Cardiac muscle cell (in vitro differentiated cells and primary cell): ENCODE results near the gene HOXD12. TPM values are rescaled to one million over a fixed set of nuclear protein-coding genes. Genes with fewer than 3 reads are reported as not detected.

ENCODE experiments used
- DNase-seq, 2 donors: peaks; one replicate each; pipeline versions ENCODE4 v3.0.0 to v3.0.0-alpha.2; 2010 to 2017; ENCODE audit warnings: low read depth in 1 of 2, low spot score in 1 of 2
- H3K27ac ChIP-seq: fragments of 200-600 bp; sonication (generic); 2 replicates; pipeline ENCODE4 v1.5.1; 2016
- H3K27me3 ChIP-seq: fragments of 200-600 bp; sonication (generic); 2 replicates; pipeline ENCODE4 v1.6.0; 2016; ENCODE audit warnings: control low read depth
- H3K36me3 ChIP-seq: fragments of 200-600 bp; sonication (generic); 2 replicates; pipeline ENCODE4 v1.5.1; 2016; ENCODE audit warnings: control low read depth
- H3K4me1 ChIP-seq: fragments of 200-600 bp; sonication (generic); 2 replicates; pipeline ENCODE4 v1.8.1; 2017; ENCODE audit warnings: low read depth, mild to moderate bottlenecking, mixed run types
- H3K4me3 ChIP-seq: fragments of 200-600 bp; sonication (generic); 2 replicates; pipeline ENCODE4 v1.5.1; 2016; ENCODE audit warnings: mild to moderate bottlenecking
- H3K9me3 ChIP-seq: fragments of 200-600 bp; sonication (generic); 2 replicates; pipeline ENCODE4 v1.5.1; 2017; ENCODE audit warnings: low read depth, mild to moderate bottlenecking, control low read depth
- CTCF ChIP-seq: IDR thresholded peaks from 2 replicates; pipeline ENCODE4 v1.5.1; 2012; ENCODE audit warnings: low read depth, mild to moderate bottlenecking, low read length
- polyA plus RNA-seq: library from polyadenylated mRNA; unstranded; fragments of >200 nt; fragmentation: Nextera tagmentation; extraction: Ambion mirVana; gene quantifications from 2 replicates; pipeline ENCODE4 v1.2.1, GENCODE V29; 2016
- total RNA-seq: library from RNA; depleted of rRNA; stranded (reverse); fragments of >200 nt; gene quantifications from 2 replicates; pipeline ENCODE4 v1.2.3, GENCODE V29; 2016

HOXD12 gene
- total and polyA plus RNA-seq, 2 experiments from 2014 or later = not detected

DNA sequence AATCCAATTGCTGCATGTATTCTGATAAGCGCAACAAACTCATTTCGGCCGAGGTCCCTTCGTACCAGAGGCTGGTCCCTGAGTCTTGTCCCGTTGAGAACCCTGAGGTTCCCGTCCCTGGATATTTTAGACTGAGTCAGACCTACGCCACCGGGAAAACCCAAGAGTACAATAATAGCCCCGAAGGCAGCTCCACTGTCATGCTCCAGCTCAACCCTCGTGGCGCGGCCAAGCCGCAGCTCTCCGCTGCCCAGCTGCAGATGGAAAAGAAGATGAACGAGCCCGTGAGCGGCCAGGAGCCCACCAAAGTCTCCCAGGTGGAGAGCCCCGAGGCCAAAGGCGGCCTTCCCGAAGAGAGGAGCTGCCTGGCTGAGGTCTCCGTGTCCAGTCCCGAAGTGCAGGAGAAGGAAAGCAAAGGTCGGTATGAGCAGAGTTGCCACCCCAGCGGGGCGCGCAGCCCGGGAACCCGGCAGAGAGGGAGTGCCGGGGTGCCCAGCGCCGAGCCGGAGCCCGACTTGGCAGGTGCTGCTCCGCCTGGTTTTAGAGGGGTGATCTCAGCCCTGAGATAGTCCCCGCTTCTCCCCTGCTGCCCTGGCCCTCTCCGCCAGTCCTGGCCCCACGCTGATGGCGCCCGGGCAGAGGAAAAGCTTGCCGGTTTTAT is 17.7 kb downstream of the HOXD12 start:
- Histone ChIP-seq H3K9me3 (no peaks in the 10 kb centered on the region), H3K4me3 (no peak overlapping the region), H3K36me3 (no peaks in the 10 kb centered on the region), H3K27ac (no peak overlapping the region), H3K27me3 (peaks cover 100% of the 10 kb centered on the region), H3K4me1 (no peaks in the 10 kb centered on the region)
- no peak for DNase-seq
- no peak for TF ChIP-seq CTCF

- peaks cover 100% of the 10 kb centered on the region for H3K27me3 ChIP-seq
- TF ChIP-seq CTCF = no peak
- H3K36me3 ChIP-seq = no peaks in the 10 kb centered on the region
- H3K9me3 ChIP-seq = no peaks in the 10 kb centered on the region
- no peak for DNase-seq
- no peak overlapping the region for H3K4me3 ChIP-seq
- H3K27ac ChIP-seq = no peak overlapping the region
- H3K4me1 ChIP-seq = no peaks in the 10 kb centered on the region
Measured at GRCh38 chr2:176117823-176118371, 18.3 kb downstream of the HOXD12 start.

DNA sequence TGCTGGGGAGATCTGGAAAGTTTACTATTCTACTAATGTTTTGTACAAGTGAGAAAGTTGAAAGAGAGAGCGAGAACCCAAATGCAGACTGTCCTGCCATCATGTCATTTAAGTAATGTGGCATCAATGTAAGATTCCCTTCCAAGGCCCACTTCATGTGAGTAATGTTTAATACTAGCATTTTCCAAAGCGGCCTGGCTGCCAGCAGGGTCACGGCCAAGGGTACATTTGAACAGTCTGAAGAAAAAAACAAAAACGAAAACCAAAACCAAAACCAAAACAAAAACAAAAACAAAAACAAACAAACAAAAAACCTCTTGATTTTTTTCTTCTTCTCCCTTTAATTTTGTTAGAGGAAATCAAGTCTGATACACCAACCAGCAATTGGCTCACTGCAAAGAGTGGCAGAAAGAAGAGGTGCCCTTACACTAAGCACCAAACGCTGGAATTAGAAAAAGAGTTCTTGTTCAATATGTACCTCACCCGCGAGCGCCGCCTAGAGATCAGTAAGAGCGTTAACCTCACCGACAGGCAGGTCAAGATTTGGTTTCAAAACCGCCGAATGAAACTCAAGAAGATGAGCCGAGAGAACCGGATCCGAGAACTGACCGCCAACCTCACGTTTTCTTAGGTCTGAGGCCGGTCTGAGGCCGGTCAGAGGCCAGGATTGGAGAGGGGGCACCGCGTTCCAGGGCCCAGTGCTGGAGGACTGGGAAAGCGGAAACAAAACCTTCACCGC is 19.2 kb downstream of the HOXD12 start:
- Histone ChIP-seq H3K36me3 (no peaks in the 10 kb centered on the region), H3K4me1 (no peaks in the 10 kb centered on the region), H3K27me3 (peaks cover 100% of the 10 kb centered on the region), H3K27ac (no peak overlapping the region), H3K9me3 (no peaks in the 10 kb centered on the region), H3K4me3 (no peak overlapping the region)
- TF ChIP-seq CTCF = peak; percentile 44
- no peak for DNase-seq

DNA sequence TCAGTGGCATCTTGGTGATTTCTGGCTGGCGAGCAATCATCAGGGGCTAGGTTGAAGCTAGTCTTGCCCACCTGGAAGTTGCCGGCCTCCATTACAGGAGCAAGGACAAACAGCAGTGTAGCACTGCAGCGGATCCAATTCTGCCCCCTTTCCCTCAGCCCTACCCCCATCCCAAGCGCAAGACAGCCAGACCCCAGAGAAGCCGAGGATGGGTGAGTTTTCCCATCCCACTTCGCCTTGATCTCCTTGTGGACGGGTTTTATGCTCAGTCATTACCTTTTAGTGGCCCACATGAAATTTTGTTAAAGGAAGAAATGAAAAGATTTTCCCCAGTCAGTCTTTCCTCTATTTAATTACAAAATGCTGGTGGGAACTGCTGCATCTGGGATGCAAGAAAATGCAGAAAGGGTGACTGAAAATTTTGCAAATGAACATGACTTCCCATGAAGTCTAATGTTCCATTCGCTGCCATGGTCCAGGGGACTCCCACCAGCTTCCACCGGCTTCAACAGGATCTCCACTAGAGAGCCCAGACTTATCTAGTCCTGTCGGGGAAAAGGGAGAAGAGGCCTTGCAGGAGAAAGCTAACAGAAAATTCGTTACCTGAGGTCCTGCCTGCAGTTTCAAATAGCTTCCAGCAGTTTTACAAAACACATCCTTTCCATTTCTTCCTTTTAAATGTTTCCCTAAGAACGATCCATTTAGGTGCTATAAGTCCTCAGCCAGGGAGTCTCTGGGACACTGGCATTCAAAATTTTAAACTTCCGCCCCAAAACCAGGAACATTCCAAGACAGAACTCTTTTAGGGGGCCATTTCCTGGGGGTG is 21.0 kb downstream of the HOXD12 start:
- no peak for TF ChIP-seq CTCF
- no peak for DNase-seq
- no peaks in the 10 kb centered on the region for H3K36me3 ChIP-seq
- H3K9me3 ChIP-seq = no peaks in the 10 kb centered on the region
- peaks cover 100% of the 10 kb centered on the region for H3K27me3 ChIP-seq
- H3K27ac ChIP-seq = no peak overlapping the region
- H3K4me3 ChIP-seq = no peak overlapping the region
- H3K4me1 ChIP-seq = no peaks in the 10 kb centered on the region

GRCh38 chr2:176121190-176122051 is 21.8 kb downstream of the HOXD12 start:
- Histone ChIP-seq H3K4me1 (no peaks in the 10 kb centered on the region), H3K36me3 (no peaks in the 10 kb centered on the region), H3K4me3 (no peak overlapping the region), H3K27me3 (peaks cover 100% of the 10 kb centered on the region), H3K27ac (no peak overlapping the region), H3K9me3 (no peaks in the 10 kb centered on the region)
- no peak for TF ChIP-seq CTCF
- no peak for DNase-seq
